ENCODE measurements around the gene SLC22A12. TPM values are rescaled to one million over a fixed set of nuclear protein-coding genes. Genes with fewer than 3 reads are reported as not detected.

Gene SLC22A12
- total and polyA plus RNA-seq, 2 donors (not counting 3 experiments of a cell fraction or from before 2014, with no cell fraction given): not detected

GRCh38 chr11:64638829-64639228, 47.8 kb downstream of the SLC22A12 start:
- H3K4me1 ChIP-seq (ENCODE audit: control insufficient read depth, extremely low read depth, insufficient read depth, low read length): no peaks in the 10 kb centered on the region
- intact Hi-C loops (cut with micrococcal nuclease) (loop anchor here (5.0 kb wide), 1 partner anchor 72 kb away; no protein-coding TSS in a partner anchor), dilution Hi-C loops (cut with MboI; ENCODE audit: extremely low pct_ligation_motif_present, low sequenced_read_pairs) (loop anchor here (25.0 kb wide), 1 partner anchor 127 kb away; no protein-coding TSS in a partner anchor)
- no peaks in the 10 kb centered on the region for H3K9me3 ChIP-seq (replicated peaks; ENCODE audit: control insufficient read depth, insufficient read depth, low read length)
- no peak for DNase-seq (ENCODE audit: low read depth, low spot score)
- CTCF ChIA-PET: interaction anchor here (1.1 to 1.7 kb wide), 2 partner anchors 12 to 14 kb away, joined by 3 to 5 read pairs; no protein-coding TSS in a partner anchor
- H3K4me2 ChIP-seq (ENCODE audit: insufficient read depth, low read length): no peak overlapping the region
- no peaks in the 10 kb centered on the region for H3K36me3 ChIP-seq (ENCODE audit: control insufficient read depth in 2 of 2, extremely low read depth in 1 of 2, insufficient read depth in 2 of 2, low read length in 2 of 2)
- TF ChIP-seq CTCF (IDR thresholded peaks at IDR 0.05; ENCODE audit: extremely low read depth in 1 of 2, insufficient read depth in 1 of 2, low read depth in 1 of 2, low read length in 2 of 2): no peak
- no peak for TF ChIP-seq MYC (IDR thresholded peaks at IDR 0.05; ENCODE audit: low read depth, low read length)
- no peak for TF ChIP-seq POLR2A (IDR thresholded peaks at IDR 0.05; ENCODE audit: low read depth, low read length)
- TF ChIP-seq GATA2 (IDR thresholded peaks at IDR 0.05; ENCODE audit: insufficient read depth, insufficient read length, low read depth, low read length): no peak
- TF ChIP-seq MAX (IDR thresholded peaks at IDR 0.05; ENCODE audit: insufficient read depth, insufficient read length): no peak
- TF ChIP-seq JUN (IDR thresholded peaks at IDR 0.05; ENCODE audit: borderline replicate concordance, insufficient read depth, insufficient read length, low read depth): no peak
- no peak for TF ChIP-seq EZH2 (IDR thresholded peaks at IDR 0.05; ENCODE audit: borderline replicate concordance, low read depth, low read length, severe bottlenecking)
- TF ChIP-seq POLR2AphosphoS5 (IDR thresholded peaks at IDR 0.05; ENCODE audit: insufficient read depth, low read depth, low read length): no peak
- no peak for TF ChIP-seq FOS (IDR thresholded peaks at IDR 0.05; ENCODE audit: borderline replicate concordance, insufficient read depth, low read length)
- no peak overlapping the region for H3K27ac ChIP-seq (ENCODE audit: insufficient read depth, low read depth, low read length)
- H3K9me1 ChIP-seq (replicated peaks; ENCODE audit: control insufficient read depth, extremely low read depth, insufficient read depth, low read length): no peaks in the 10 kb centered on the region
- no peak overlapping the region for H3K4me3 ChIP-seq (replicated peaks in 1 of 3; ENCODE audit: insufficient read depth in 1 of 3, low read depth in 1 of 3, low read length in 3 of 3)
- H2AFZ ChIP-seq (ENCODE audit: low read depth, low read length): no peak overlapping the region
- no peak overlapping the region for H3K9ac ChIP-seq (replicated peaks; ENCODE audit: extremely low read depth, insufficient read depth, low read length)
- no TSS peak for BruUV-seq (replicated peaks)
- H4K20me1 ChIP-seq (replicated peaks; ENCODE audit: control insufficient read depth, extremely low read depth, insufficient read depth, low read length): no peaks in the 10 kb centered on the region
- peaks cover 40 to 49% of the 10 kb centered on the region in 2 experiments for H3K27me3 ChIP-seq (ENCODE audit: control insufficient read depth in 2 of 2, insufficient read depth in 2 of 2, low read length in 2 of 2)
- no peak for FAIRE-seq
- POLR2A ChIA-PET: no interaction called here
- no peaks in the 10 kb centered on the region for H3K79me2 ChIP-seq (ENCODE audit: control insufficient read depth, insufficient read depth, low read length)
